B cell (primary cell): ENCODE measurements around the gene MYD88.

Experiments used
- CTCF ChIP-seq: fragments of 200-600 bp; IDR thresholded peaks from one replicate; pipeline ENCODE4 v1.8.0; 2022; ENCODE audit warnings: antibody characterized with exemption, mild to moderate bottlenecking
- EZH2 ChIP-seq: IDR thresholded peaks from 2 replicates; pipeline ENCODE4 v1.6.1; 2012; ENCODE audit warnings: borderline replicate concordance, low read depth, mild to moderate bottlenecking, moderate library complexity, low read length; ENCODE audit not compliant: insufficient read depth, poor library complexity, severe bottlenecking

GRCh38 chr3:38133557-38134405 lies 4.7 kb upstream of the MYD88 start:
- TF ChIP-seq CTCF (no peak), EZH2 (no peak)
